ENCODE results near the gene SMIM22. TPM values are rescaled to one million over a fixed set of nuclear protein-coding genes. Genes with fewer than 3 reads are reported as not detected.

The SMIM22 gene
- total RNA-seq, 1 donor from 2014 or later = not detected

GRCh38 chr16:4830408-4830807 is 35.2 kb downstream of the SMIM22 start:
- no peak for TF ChIP-seq CTCF (conservative IDR thresholded peaks at IDR 0.05)

GRCh38 chr16:4831616-4832015 is 36.4 kb downstream of the SMIM22 start:
- Mint-ChIP-seq H3K9me3 (no peaks in the 10 kb centered on the region), H3K4me3 (no peak overlapping the region), H3K36me3 (ENCODE audit: low read depth) (peaks cover 8% of the 10 kb centered on the region), H3K4me1 (no peaks in the 10 kb centered on the region), H3K27ac (ENCODE audit: unreplicated experiment) (no peak overlapping the region), H3K27me3 (ENCODE audit: low read depth) (no peaks in the 10 kb centered on the region)
- no peak for DNase-seq (ENCODE audit: low read depth, low spot score)
- no peak for TF ChIP-seq CTCF (conservative IDR thresholded peaks at IDR 0.05)

More at GRCh38 chr16:4830408-4830807, 35.2 kb downstream of the SMIM22 start:
- H3K4me1 Mint-ChIP-seq = no peaks in the 10 kb centered on the region
- DNase-seq (ENCODE audit: low read depth, low spot score) = no peak
- H3K27me3 Mint-ChIP-seq (ENCODE audit: low read depth) = no peaks in the 10 kb centered on the region
- peaks cover 8% of the 10 kb centered on the region for H3K36me3 Mint-ChIP-seq (ENCODE audit: low read depth)
- H3K9me3 Mint-ChIP-seq = no peaks in the 10 kb centered on the region
- H3K27ac Mint-ChIP-seq (ENCODE audit: unreplicated experiment) = no peak overlapping the region
- H3K4me3 Mint-ChIP-seq = no peak overlapping the region

GRCh38 chr16:4832698-4833343 is 37.7 kb downstream of the SMIM22 start:
- Mint-ChIP-seq H3K9me3 (no peaks in the 10 kb centered on the region), H3K27me3 (ENCODE audit: low read depth) (no peaks in the 10 kb centered on the region), H3K4me3 (no peak overlapping the region), H3K27ac (ENCODE audit: unreplicated experiment) (no peak overlapping the region), H3K4me1 (no peaks in the 10 kb centered on the region), H3K36me3 (ENCODE audit: low read depth) (peaks cover 8% of the 10 kb centered on the region)
- no peak for DNase-seq (ENCODE audit: low read depth, low spot score)
- TF ChIP-seq CTCF (conservative IDR thresholded peaks at IDR 0.05) = no peak

- no peak overlapping the region for H3K4me3 Mint-ChIP-seq
- H3K4me1 Mint-ChIP-seq = no peaks in the 10 kb centered on the region
- no peak overlapping the region for H3K27ac Mint-ChIP-seq (ENCODE audit: unreplicated experiment)
- no peaks in the 10 kb centered on the region for H3K9me3 Mint-ChIP-seq
- no peak for TF ChIP-seq CTCF (conservative IDR thresholded peaks at IDR 0.05)
- H3K27me3 Mint-ChIP-seq (ENCODE audit: low read depth) = no peaks in the 10 kb centered on the region
- no peak for DNase-seq (ENCODE audit: low read depth, low spot score)
- peaks cover 8% of the 10 kb centered on the region for H3K36me3 Mint-ChIP-seq (ENCODE audit: low read depth)
These were observed 38.4 kb downstream of the SMIM22 start for GRCh38 chr16:4833584-4833983.

DNA sequence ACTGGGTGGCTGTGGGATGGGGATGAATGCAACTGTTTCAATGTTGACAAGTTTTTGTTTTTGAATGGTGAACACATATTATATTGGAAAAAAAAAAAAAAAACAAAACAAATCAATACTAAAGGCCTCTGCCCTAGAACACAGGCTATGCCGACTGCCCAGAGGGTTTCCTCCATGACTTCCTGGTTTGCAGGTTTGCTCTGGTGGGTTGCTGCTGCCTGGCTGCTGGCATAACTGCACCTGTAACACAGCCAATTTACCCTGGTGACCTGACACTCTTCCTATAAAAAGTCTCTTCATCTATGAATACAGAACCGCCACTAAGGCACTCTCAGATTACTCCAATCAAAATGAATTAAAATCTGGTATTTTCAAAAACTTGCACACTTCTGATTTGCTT is 41.6 kb downstream of the SMIM22 start:
- Mint-ChIP-seq H3K27ac (ENCODE audit: unreplicated experiment) (no peak overlapping the region), H3K36me3 (ENCODE audit: low read depth) (peaks cover 5% of the 10 kb centered on the region), H3K9me3 (no peaks in the 10 kb centered on the region), H3K27me3 (ENCODE audit: low read depth) (no peaks in the 10 kb centered on the region), H3K4me1 (no peaks in the 10 kb centered on the region), H3K4me3 (no peak overlapping the region)
- no peak for DNase-seq (ENCODE audit: low read depth, low spot score)
- TF ChIP-seq CTCF (conservative IDR thresholded peaks at IDR 0.05) = no peak
